IMR-90 (cell line): ENCODE results near the gene PCDHGC4. TPM values are rescaled to one million over a fixed set of nuclear protein-coding genes. Genes with fewer than 3 reads are reported as not detected.

ENCODE experiments used
- ATAC-seq: fragments of 200-7000 bp; cut with Tn5 transposase; 2 replicates; pipeline ENCODE4 v1.9.1; 2020; ENCODE audit warnings: low read depth, mild to moderate bottlenecking, moderate library complexity
- BruUV-seq: library from RNA; stranded (reverse); fragments of 400-500 nt; replicated peaks from 2 replicates; lab custom pipeline; 2021; lab: Mats Ljungman, UMichigan
- CTCF ChIA-PET: fragments of 300-600 bp; formaldehyde crosslinking; extraction: SDS; loops from one replicate; lab custom pipeline; 2021; ENCODE audit warnings: antibody characterized with exemption; lab: Yijun Ruan, JAX
- POLR2A ChIA-PET: fragments of 300-600 bp; sonication (Branson Sonifier 250); formaldehyde crosslinking; loops from one replicate; lab custom pipeline; 2022; ENCODE audit warnings: antibody characterized with exemption; ENCODE audit not compliant: unreplicated experiment; lab: Charles Lee
- DNase-seq: peaks from one replicate; pipeline ENCODE4 v3.0.0; 2013
- H2AFZ ChIP-seq: replicated peaks from 2 replicates; pipeline ENCODE3; 2013; ENCODE audit warnings: low read length, mild to moderate bottlenecking; ENCODE audit not compliant: poor library complexity
- H2AK5ac ChIP-seq: 2 replicates; pipeline ENCODE4 v1.6.1; 2013; ENCODE audit warnings: low read depth, low read length, inconsistent platforms
- H2AK9ac ChIP-seq: replicated peaks from 2 replicates; pipeline ENCODE3; 2013; ENCODE audit warnings: mild to moderate bottlenecking, low read depth, low read length, moderate library complexity; ENCODE audit not compliant: poor library complexity
- H2BK120ac ChIP-seq: 2 replicates; pipeline ENCODE4 v1.6.1; 2013; ENCODE audit warnings: low read depth, low read length, inconsistent platforms
- H2BK15ac ChIP-seq: 3 replicates; pipeline ENCODE4 v1.6.1; 2013; ENCODE audit warnings: low read depth, low read length, inconsistent platforms
- H2BK20ac ChIP-seq: 2 replicates; pipeline ENCODE4 v1.6.1; 2013; ENCODE audit warnings: low read depth, mild to moderate bottlenecking, inconsistent platforms, low read length, moderate library complexity
- H2BK5ac ChIP-seq: 2 replicates; pipeline ENCODE4 v1.6.1; 2013; ENCODE audit warnings: mild to moderate bottlenecking, low read depth, low read length, inconsistent platforms; ENCODE audit not compliant: poor library complexity, severe bottlenecking
- H3K14ac ChIP-seq: replicated peaks from 2 replicates; pipeline ENCODE4 v1.6.1; 2013; ENCODE audit warnings: low read depth, low read length, inconsistent platforms
- H3K18ac ChIP-seq: 2 replicates; pipeline ENCODE4 v1.6.1; 2013; ENCODE audit warnings: low read depth, low read length, control low read depth
- H3K23ac ChIP-seq: 2 replicates; pipeline ENCODE4 v1.6.1; 2013; ENCODE audit warnings: low read depth, low read length, inconsistent platforms
- H3K27ac ChIP-seq: 2 replicates; pipeline ENCODE4 v1.5.1; 2013; ENCODE audit warnings: mild to moderate bottlenecking, control low read depth, low read length; ENCODE audit not compliant: insufficient read depth
- H3K27me3 ChIP-seq: 2 replicates; pipeline ENCODE4 v1.6.1; 2013; ENCODE audit warnings: low read length; ENCODE audit not compliant: control insufficient read depth, insufficient read depth
- H3K36me3 ChIP-seq: 2 replicates; pipeline ENCODE4 v1.6.1; 2013; ENCODE audit warnings: low read length, mixed read lengths; ENCODE audit not compliant: control insufficient read depth, insufficient read depth
- H3K4ac ChIP-seq: 2 replicates; pipeline ENCODE4 v1.6.1; 2013; ENCODE audit warnings: low read depth, low read length, inconsistent platforms
- H3K4me1 ChIP-seq: 2 replicates; pipeline ENCODE4 v1.6.1; 2013; ENCODE audit warnings: low read length, mixed read lengths; ENCODE audit not compliant: control insufficient read depth, insufficient read depth
- H3K4me2 ChIP-seq: 2 replicates; pipeline ENCODE4 v1.6.1; 2013; ENCODE audit warnings: low read depth, mild to moderate bottlenecking, control low read depth, low read length, moderate library complexity
- H3K4me3 ChIP-seq: 2 replicates; pipeline ENCODE4 v1.5.1; 2013; ENCODE audit warnings: low read depth, mild to moderate bottlenecking, control low read depth, low read length, moderate library complexity; ENCODE audit not compliant: insufficient read depth
- H3K56ac ChIP-seq: 2 replicates; pipeline ENCODE4 v1.6.1; 2013; ENCODE audit warnings: low read length, inconsistent platforms; ENCODE audit not compliant: insufficient read depth; ENCODE audit errors: extremely low read depth
- H3K79me1 ChIP-seq, 2 experiments: 2 replicates each; pipeline ENCODE4 v1.6.1; 2013; ENCODE audit warnings: low read length in 2 of 2, inconsistent platforms in 1 of 2, low read depth in 1 of 2
- H3K9ac ChIP-seq: 2 replicates; pipeline ENCODE4 v1.6.1; 2013; ENCODE audit warnings: low read depth, low read length, control low read depth
- H3K9me1 ChIP-seq: 2 replicates; pipeline ENCODE4 v1.6.1; 2013; ENCODE audit warnings: low read length, inconsistent platforms; ENCODE audit not compliant: insufficient read depth
- H3K9me3 ChIP-seq: 2 replicates; pipeline ENCODE4 v1.6.1; 2013; ENCODE audit warnings: low read length; ENCODE audit not compliant: control insufficient read depth, insufficient read depth
- H4K20me1 ChIP-seq: 2 replicates; pipeline ENCODE4 v1.6.1; 2013; ENCODE audit warnings: low read length, inconsistent platforms; ENCODE audit not compliant: insufficient read depth
- H4K5ac ChIP-seq: 2 replicates; pipeline ENCODE4 v1.6.1; 2013; ENCODE audit warnings: mild to moderate bottlenecking, low read depth, low read length, control low read depth
- H4K8ac ChIP-seq, 2 experiments: 2 replicates each; pipeline ENCODE4 v1.6.1; 2013; ENCODE audit warnings: low read depth in 2 of 2, low read length in 2 of 2, control low read depth in 1 of 2, inconsistent platforms in 1 of 2
- H4K91ac ChIP-seq: 2 replicates; pipeline ENCODE4 v1.6.1; 2013; ENCODE audit warnings: low read depth, low read length, inconsistent platforms; ENCODE audit not compliant: insufficient read depth
- BHLHE40 ChIP-seq: fragments of 150-350 bp; IDR thresholded peaks from 2 replicates; pipeline ENCODE4 v1.6.1; 2016; ENCODE audit warnings: mild to moderate bottlenecking, low read depth, low read length
- MAFK ChIP-seq: IDR thresholded peaks from 2 replicates; pipeline ENCODE4 v1.6.1; 2012; ENCODE audit warnings: low read depth, low read length, improper control_type of control experiment
- WGBS, 2 experiments: methylation state at CpG; one replicate each; pipeline versions ENCODE4 v1.1.5 to v1.1.7; 2013; ENCODE audit warnings: missing lambda C conversion rate in 2 of 2; ENCODE audit not compliant: insufficient read length in 1 of 2; ENCODE audit errors: extremely low coverage in 2 of 2; 5-methylcytosine and 5-hydroxymethylcytosine counted together
- dilution Hi-C: fragments of 300-500 bp; cut with HindIII; formaldehyde crosslinking; loops from one replicate; pipeline ENCODE4 v1.14.3; 2018; ENCODE audit warnings: low sequenced_read_pairs; ENCODE audit not compliant: unreplicated experiment
- in situ Hi-C: fragments of 300-500 bp; cut with MboI; formaldehyde crosslinking; loops from 3 replicates; pipeline ENCODE4 v1.14.3; 2019; ENCODE audit warnings: low sequenced_read_pairs, inconsistent platforms, mixed read lengths
- intact Hi-C: fragments of 100-400 bp; cut with micrococcal nuclease; formaldehyde crosslinking; loops from 2 replicates; pipeline ENCODE4 v1.10.0; 2022
- polyA plus RNA-seq, 3 experiments: library from polyadenylated mRNA; depleted of rRNA; stranded (reverse); fragments of >200 nt; gene quantifications; 2 replicates each; pipeline ENCODE4 v1.2.3, GENCODE V29; 2012; ENCODE audit warnings: low replicate concordance in 1 of 3
- total RNA-seq: library from RNA; depleted of rRNA; stranded (reverse); fragments of >200 nt; gene quantifications from 2 replicates; pipeline ENCODE4 v1.2.3, GENCODE V29; 2012

Gene PCDHGC4
- total and polyA plus RNA-seq, 2 of the 4 experiments (the other 2 are of a cell fraction): 0.65 to 1.6 TPM

DNA sequence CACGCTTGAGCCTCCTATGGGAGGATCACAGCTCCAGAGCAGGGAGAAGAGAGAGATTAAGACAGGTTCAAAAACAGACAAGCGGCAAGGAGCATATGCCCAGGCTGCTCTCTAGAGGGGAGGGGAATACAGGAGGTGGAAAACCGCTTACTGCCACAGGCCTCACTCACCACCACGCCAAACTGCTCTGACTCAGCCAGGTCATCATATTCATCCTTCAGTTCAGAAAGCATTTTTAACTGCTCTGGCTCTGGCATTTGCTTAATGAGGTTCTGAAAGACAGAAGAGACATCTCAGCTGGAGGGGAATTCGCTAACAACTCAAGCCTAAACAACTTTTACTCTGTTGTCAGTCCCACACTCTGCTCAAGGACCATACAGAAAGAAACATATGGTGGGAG is 44.2 kb downstream of the PCDHGC4 start:
- peak overlapping the region; percentile 39 for H3K4ac ChIP-seq
- peak overlapping the region; percentile 3 for H3K23ac ChIP-seq
- H2AK5ac ChIP-seq: peak overlapping the region; percentile 1; the same call in 1 of the 2 replicates
- BruUV-seq: no TSS peak
- H3K4me2 ChIP-seq: peak overlapping the region; percentile 31; the same call in 1 of the 2 replicates
- peak overlapping the region; percentile 16; the same call in 1 of the 2 replicates for H3K9ac ChIP-seq
- H3K9me1 ChIP-seq: peaks cover 8% of the 10 kb centered on the region
- ChIA-PET CTCF (interaction anchor here (0.7 to 1.9 kb wide), 4 partner anchors 12 to 116 kb away, joined by 3 to 8 read pairs (median 6); partner anchors contain the start of gene PCDHGA10), POLR2A (no interaction called here)
- H3K27ac ChIP-seq: peak overlapping the region; percentile 74; the same call in 1 of the 2 replicates
- peak overlapping the region; percentile 72; the same call in 1 of the 3 replicates for H2BK15ac ChIP-seq
- no peaks in the 10 kb centered on the region; the same call in none of the 2 replicates for H3K36me3 ChIP-seq
- H3K79me1 ChIP-seq: peaks cover 0 to 13% of the 10 kb centered on the region in 2 experiments; a peak in 3 of 4 replicates
- intact Hi-C loops (no loop called here), in situ Hi-C loops (no loop called here), dilution Hi-C loops (no loop called here)
- no peak overlapping the region for H3K56ac ChIP-seq
- peak overlapping the region; percentile 37 for H2AFZ ChIP-seq
- peak overlapping the region in 1 of 2 experiments; percentile 83; a peak in 2 of 4 replicates for H4K8ac ChIP-seq
- H4K5ac ChIP-seq: no peak overlapping the region
- H2BK20ac ChIP-seq: peak overlapping the region; percentile 40; the same call in 1 of the 2 replicates
- peak overlapping the region; percentile 61; the same call in 1 of the 2 replicates for H4K91ac ChIP-seq
- H2BK5ac ChIP-seq: peak overlapping the region; percentile 71
- no peak overlapping the region for H3K4me3 ChIP-seq
- peak overlapping the region; percentile 18 for H2AK9ac ChIP-seq
- peak overlapping the region; percentile 41 for H3K14ac ChIP-seq
- WGBS, 2 experiments: no CpG with 5 or more reads among the region's 5 CpGs
- ATAC-seq (peak; percentile 50), DNase-seq (peak; percentile 88)
- TF ChIP-seq BHLHE40 (no peak), MAFK (0 out of 2 replicates have a peak, but pooled peaks have one; percentile 1)
- H3K18ac ChIP-seq: peak overlapping the region; percentile 30
- H3K27me3 ChIP-seq: no peaks in the 10 kb centered on the region
- no peaks in the 10 kb centered on the region for H4K20me1 ChIP-seq
- peaks cover 29% of the 10 kb centered on the region for H3K4me1 ChIP-seq
- H2BK120ac ChIP-seq: peak overlapping the region; percentile 37; the same call in 1 of the 2 replicates
- H3K9me3 ChIP-seq: no peaks in the 10 kb centered on the region
